B cell (primary cell): ENCODE data around the gene NOS1AP. TPM values are rescaled to one million over a fixed set of nuclear protein-coding genes. Genes with fewer than 3 reads are reported as not detected.

Source experiments
- ATAC-seq: fragments of 200-7000 bp; cut with Tn5 transposase; one replicate; pipeline ENCODE4 v1.10.0; 2021; ENCODE audit warnings: low read depth, mild to moderate bottlenecking, moderate number of reproducible peaks, moderate library complexity
- CTCF ChIA-PET: fragments of 350-600 bp; sonication (Branson Sonifier 250); formaldehyde crosslinking; loops from one replicate; lab custom pipeline; 2021; ENCODE audit warnings: antibody characterized with exemption, inconsistent platforms; lab: Charles Lee
- POLR2A ChIA-PET: fragments of 350-600 bp; sonication (Branson Sonifier 250); formaldehyde crosslinking; loops from one replicate; lab custom pipeline; 2021; ENCODE audit warnings: antibody characterized with exemption; lab: Charles Lee
- DNase-seq: peaks from one replicate; pipeline ENCODE4 v3.0.0; 2013
- H2AFZ ChIP-seq: 2 replicates; pipeline ENCODE4 v1.6.1; 2012; ENCODE audit warnings: mild to moderate bottlenecking, low read depth, low read length; ENCODE audit not compliant: insufficient read depth, poor library complexity, severe bottlenecking
- H3K27ac ChIP-seq, 2 donors: 1 replicate in 1 of 2; 2 replicates in 1 of 2; pipeline ENCODE4 v1.5.1; 2012 to 2013; ENCODE audit warnings: low read length in 2 of 2, mild to moderate bottlenecking in 2 of 2, moderate library complexity in 1 of 2
- H3K27me3 ChIP-seq, 4 experiments: fragments of 200-600 bp in 1 of 4; sonication (generic) in 1 of 4; replicated peaks in 1 of 4; 1 replicate in 2 of 4; 2 replicates in 2 of 4; pipeline versions ENCODE4 v1.6.1 to v1.7.0; 2013 to 2016; ENCODE audit warnings: low read length in 3 of 4, mild to moderate bottlenecking in 2 of 4, mixed read lengths in 1 of 4, moderate library complexity in 1 of 4; ENCODE audit not compliant: insufficient read depth in 4 of 4, control insufficient read depth in 3 of 4; ENCODE audit errors: control extremely low read depth in 1 of 4
- H3K36me3 ChIP-seq, 2 experiments: replicated peaks in 1 of 2; 1 replicate in 1 of 2; 2 replicates in 1 of 2; pipeline versions ENCODE4 v1.6.1 to v1.7.1; 2013; ENCODE audit warnings: low read length in 1 of 2; ENCODE audit not compliant: insufficient read depth in 2 of 2, control insufficient read depth in 1 of 2; ENCODE audit errors: control extremely low read depth in 1 of 2, extremely low read depth in 1 of 2
- H3K4me1 ChIP-seq, 2 donors: fragments of 200-600 bp in 1 of 2; sonication (generic) in 1 of 2; 1 replicate in 1 of 2; 2 replicates in 1 of 2; pipeline versions ENCODE4 v1.5.1 to v1.6.1; 2013 to 2017; ENCODE audit warnings: low read length in 2 of 2; ENCODE audit not compliant: control insufficient read depth in 2 of 2, insufficient read depth in 2 of 2
- H3K4me2 ChIP-seq: replicated peaks from 2 replicates; pipeline ENCODE3; 2012; ENCODE audit warnings: mild to moderate bottlenecking, low read depth, low read length; ENCODE audit not compliant: poor library complexity, severe bottlenecking
- H3K4me3 ChIP-seq, 5 experiments: fragments of 200-600 bp in 1 of 5; sonication (generic) in 1 of 5; 1 replicate in 3 of 5; 2 replicates in 2 of 5; pipeline versions ENCODE4 v1.5.1 to v1.7.0; 2011 to 2016; ENCODE audit warnings: low read length in 4 of 5, mild to moderate bottlenecking in 4 of 5, low read depth in 2 of 5, control low read depth in 1 of 5, moderate library complexity in 1 of 5; ENCODE audit not compliant: insufficient read depth in 1 of 5; ENCODE audit errors: control extremely low read depth in 1 of 5, extremely low read depth in 1 of 5
- H3K79me2 ChIP-seq: fragments of 200-600 bp; sonication (generic); one replicate; pipeline ENCODE4 v1.6.0; 2016; ENCODE audit warnings: low read length; ENCODE audit not compliant: control insufficient read depth, insufficient read depth
- H3K9ac ChIP-seq: fragments of 200-600 bp; sonication (generic); 2 replicates; pipeline ENCODE4 v1.6.1; 2017; ENCODE audit warnings: mild to moderate bottlenecking, low read length, moderate library complexity
- H3K9me3 ChIP-seq, 3 donors: one replicate each; pipeline versions ENCODE4 v1.6.1 to v1.7.1; 2013; ENCODE audit warnings: low read length in 2 of 3; ENCODE audit not compliant: control insufficient read depth in 2 of 3, insufficient read depth in 1 of 3; ENCODE audit errors: control extremely low read depth in 1 of 3
- H4K20me1 ChIP-seq: 2 replicates; pipeline ENCODE4 v1.6.0; 2012; ENCODE audit warnings: mild to moderate bottlenecking, low read length; ENCODE audit not compliant: insufficient read depth, control insufficient read depth, poor library complexity, severe bottlenecking
- H3K27ac Mint-ChIP-seq: one replicate; pipeline ENCODE4 v1.8.0; 2021; ENCODE audit warnings: mixed read lengths
- H3K27me3 Mint-ChIP-seq: one replicate; pipeline ENCODE4 v1.8.0; 2021; ENCODE audit warnings: mixed read lengths
- H3K4me1 Mint-ChIP-seq: one replicate; pipeline ENCODE4 v1.8.0; 2021; ENCODE audit warnings: mixed read lengths
- H3K4me3 Mint-ChIP-seq: one replicate; pipeline ENCODE4 v1.8.0; 2021; ENCODE audit warnings: mixed read lengths
- H3K9me3 Mint-ChIP-seq: one replicate; pipeline ENCODE4 v1.8.0; 2022; ENCODE audit warnings: mixed read lengths; ENCODE audit not compliant: insufficient read depth
- CTCF ChIP-seq: fragments of 200-600 bp; IDR thresholded peaks from one replicate; pipeline ENCODE4 v1.8.0; 2022; ENCODE audit warnings: antibody characterized with exemption, mild to moderate bottlenecking
- EZH2 ChIP-seq: IDR thresholded peaks from 2 replicates; pipeline ENCODE4 v1.6.1; 2012; ENCODE audit warnings: borderline replicate concordance, low read depth, mild to moderate bottlenecking, moderate library complexity, low read length; ENCODE audit not compliant: insufficient read depth, poor library complexity, severe bottlenecking
- WGBS: methylation state at CpG from one replicate; pipeline ENCODE4 v1.1.5; 2013; ENCODE audit warnings: missing lambda C conversion rate; ENCODE audit not compliant: insufficient coverage; 5-methylcytosine and 5-hydroxymethylcytosine counted together
- intact Hi-C: fragments of 100-400 bp; cut with micrococcal nuclease; formaldehyde crosslinking; loops from one replicate; pipeline ENCODE4 v1.10.0; 2022
- polyA plus RNA-seq: library from polyadenylated mRNA; depleted of rRNA; stranded (reverse); fragments of >200 nt; gene quantifications from 2 replicates; pipeline ENCODE4 v1.2.3, GENCODE V29; 2012
- total RNA-seq, 2 donors: library from RNA; stranded (reverse); fragments of 120-200 nt in 1 of 2; gene quantifications; 1 replicate in 1 of 2; 2 replicates in 1 of 2; pipeline versions ENCODE4 v1.2.3 to v1.2.4, GENCODE V29; 2013 to 2022

NOS1AP gene
- total and polyA plus RNA-seq, 2 donors (not counting 1 experiment from before 2014, with no cell fraction given) = 0.32 TPM; not detected in 1

DNA sequence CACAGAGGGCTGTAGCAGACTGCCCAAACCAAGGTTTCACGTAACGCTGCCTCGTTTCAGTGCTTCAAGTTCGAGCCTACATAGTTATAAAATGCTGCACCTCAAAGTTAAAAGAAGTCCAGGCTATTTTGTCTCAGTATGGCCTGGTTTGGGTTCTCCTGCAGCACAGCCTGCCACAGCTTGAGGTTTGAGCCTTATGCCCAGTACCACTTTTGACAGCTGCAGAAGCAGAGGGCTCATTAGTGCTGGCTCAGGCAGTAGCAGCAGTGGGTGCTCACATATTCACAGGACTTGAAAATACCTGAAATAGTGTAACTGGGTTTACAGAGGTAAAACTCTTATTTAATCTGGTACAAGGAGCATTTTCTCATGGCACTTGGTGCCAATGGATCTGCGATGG lies 291.9 kb downstream of the NOS1AP start:
- Histone ChIP-seq H3K4me1 (no peaks in the 10 kb centered on the region), H3K79me2 (no peaks in the 10 kb centered on the region), H3K9me3 (no peaks in the 10 kb centered on the region), H3K27ac (no peak overlapping the region), H3K27me3 (no peaks in the 10 kb centered on the region), H3K36me3 (no peaks in the 10 kb centered on the region), H3K4me3 (no peak overlapping the region), H2AFZ (no peak overlapping the region), H4K20me1 (no peaks in the 10 kb centered on the region), H3K9ac (no peak overlapping the region), H3K4me2 (no peak overlapping the region)
- Mint-ChIP-seq H3K9me3 (no peaks in the 10 kb centered on the region), H3K4me1 (peaks cover 5% of the 10 kb centered on the region), H3K4me3 (no peak overlapping the region), H3K27me3 (peaks cover 33% of the 10 kb centered on the region), H3K27ac (no peak overlapping the region)
- ATAC-seq (no peak), DNase-seq (no peak)
- TF ChIP-seq EZH2 (no peak), CTCF (no peak)
- intact Hi-C loops = no loop called here
- POLR2A ChIA-PET = no interaction called here
- CTCF ChIA-PET = no interaction called here
- 92% methylated on average over 5 of the region's 5 CpGs for WGBS

GRCh38 chr1:162363823-162364222 lies 294.3 kb downstream of the NOS1AP start:
- ChIA-PET CTCF (no interaction called here), POLR2A (no interaction called here)
- ATAC-seq = no peak
- WGBS = 87% methylated on average over 3 of the region's 3 CpGs
- no peaks in the 10 kb centered on the region for H3K27me3 ChIP-seq
- no peaks in the 10 kb centered on the region for H4K20me1 ChIP-seq
- H3K9me3 ChIP-seq = no peaks in the 10 kb centered on the region
- TF ChIP-seq CTCF (no peak), EZH2 (no peak)
- no peak overlapping the region for H3K27ac Mint-ChIP-seq
- intact Hi-C loops = no loop called here
- no peak overlapping the region for H3K4me3 ChIP-seq
- peaks cover 5% of the 10 kb centered on the region for H3K4me1 Mint-ChIP-seq
- H3K4me1 ChIP-seq = no peaks in the 10 kb centered on the region
- no peak overlapping the region for H3K4me3 Mint-ChIP-seq
- H3K27ac ChIP-seq = no peak overlapping the region
- no peaks in the 10 kb centered on the region for H3K36me3 ChIP-seq
- no peaks in the 10 kb centered on the region for H3K9me3 Mint-ChIP-seq
- no peak overlapping the region for H2AFZ ChIP-seq
- H3K27me3 Mint-ChIP-seq = peaks cover 22% of the 10 kb centered on the region
- no peaks in the 10 kb centered on the region for H3K79me2 ChIP-seq
- DNase-seq = no peak
- no peak overlapping the region for H3K4me2 ChIP-seq
- no peak overlapping the region for H3K9ac ChIP-seq
